ENCODE results near the gene PCDHA10.

DNA sequence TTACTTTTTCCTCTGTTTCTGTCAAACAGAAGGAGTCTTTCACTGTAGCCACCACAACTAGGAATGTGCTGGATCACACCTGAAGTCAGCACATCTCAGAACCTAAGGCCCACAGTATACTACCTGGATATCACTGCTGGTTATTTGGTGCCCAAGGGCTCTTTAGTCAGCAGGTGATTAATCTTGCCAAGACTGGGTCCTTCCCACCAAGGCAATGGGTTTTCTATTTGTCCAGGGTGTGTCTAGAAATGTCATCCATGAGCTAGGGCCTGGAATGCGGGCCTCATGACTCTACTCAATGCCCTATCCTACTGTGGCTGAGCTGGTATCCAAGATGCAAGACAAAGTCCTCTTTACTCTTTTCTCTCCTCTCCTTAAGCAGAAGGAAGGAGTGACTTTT, 60.6 kb downstream of the PCDHA10 start:
- TF ChIP-seq, protein P1, sequence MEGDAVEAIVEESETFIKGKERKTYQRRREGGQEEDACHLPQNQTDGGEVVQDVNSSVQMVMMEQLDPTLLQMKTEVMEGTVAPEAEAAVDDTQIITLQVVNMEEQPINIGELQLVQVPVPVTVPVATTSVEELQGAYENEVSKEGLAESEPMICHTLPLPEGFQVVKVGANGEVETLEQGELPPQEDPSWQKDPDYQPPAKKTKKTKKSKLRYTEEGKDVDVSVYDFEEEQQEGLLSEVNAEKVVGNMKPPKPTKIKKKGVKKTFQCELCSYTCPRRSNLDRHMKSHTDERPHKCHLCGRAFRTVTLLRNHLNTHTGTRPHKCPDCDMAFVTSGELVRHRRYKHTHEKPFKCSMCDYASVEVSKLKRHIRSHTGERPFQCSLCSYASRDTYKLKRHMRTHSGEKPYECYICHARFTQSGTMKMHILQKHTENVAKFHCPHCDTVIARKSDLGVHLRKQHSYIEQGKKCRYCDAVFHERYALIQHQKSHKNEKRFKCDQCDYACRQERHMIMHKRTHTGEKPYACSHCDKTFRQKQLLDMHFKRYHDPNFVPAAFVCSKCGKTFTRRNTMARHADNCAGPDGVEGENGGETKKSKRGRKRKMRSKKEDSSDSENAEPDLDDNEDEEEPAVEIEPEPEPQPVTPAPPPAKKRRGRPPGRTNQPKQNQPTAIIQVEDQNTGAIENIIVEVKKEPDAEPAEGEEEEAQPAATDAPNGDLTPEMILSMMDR (conservative IDR thresholded peaks at IDR 0.05; ENCODE audit: low read depth, low read length): no peak
- no peak for TF ChIP-seq EZH2 (IDR thresholded peaks at IDR 0.05; ENCODE audit: borderline replicate concordance, low read depth, low read length, poor library complexity, severe bottlenecking)
